Upper lobe of left lung (tissue), 4 donors: ENCODE results near the gene KCTD17.

Source experiments
- CTCF ChIP-seq, 6 experiments: fragments of 450-650 bp in 4 of 6; fragments of 200-600 bp in 2 of 6; sonication (generic) in 2 of 6; IDR thresholded peaks; one replicate each; pipeline ENCODE4 v1.5.1; 2016 to 2019; ENCODE audit warnings: antibody characterized with exemption in 6 of 6
- POLR2A ChIP-seq, 4 donors: fragments of 450-650 bp; IDR thresholded peaks; one replicate each; pipeline ENCODE4 v1.5.1; 2016 to 2017; ENCODE audit warnings: antibody characterized with exemption in 4 of 4, mild to moderate bottlenecking in 2 of 4
- POLR2AphosphoS5 ChIP-seq, 2 donors: sonication (generic); formaldehyde crosslinking; IDR thresholded peaks; one replicate each; pipeline ENCODE4 v1.5.1; 2017; ENCODE audit warnings: antibody characterized with exemption in 2 of 2

- TF ChIP-seq POLR2A (IDR thresholded peaks at IDR 0.05) (no peak), CTCF (IDR thresholded peaks at IDR 0.05) (no peak), POLR2AphosphoS5 (IDR thresholded peaks at IDR 0.05) (no peak)
These were observed 24.4 kb downstream of the KCTD17 start for GRCh38 chr22:37075822-37076433.
